Breast epithelium (tissue), 3 donors: Measurements from ENCODE around the gene MINDY2.

Experiments
- POLR2A ChIP-seq: fragments of 450-650 bp; IDR thresholded peaks from one replicate; pipeline ENCODE4 v1.6.1; 2016; ENCODE audit warnings: antibody characterized with exemption, mild to moderate bottlenecking, moderate library complexity
- TF ChIP-seq, protein P1 (sequence below), 3 donors: fragments of 450-650 bp; IDR thresholded peaks; one replicate each; pipeline ENCODE4 v1.5.1; 2016 to 2017; ENCODE audit warnings: antibody characterized with exemption in 3 of 3, mild to moderate bottlenecking in 3 of 3, moderate library complexity in 3 of 3

DNA sequence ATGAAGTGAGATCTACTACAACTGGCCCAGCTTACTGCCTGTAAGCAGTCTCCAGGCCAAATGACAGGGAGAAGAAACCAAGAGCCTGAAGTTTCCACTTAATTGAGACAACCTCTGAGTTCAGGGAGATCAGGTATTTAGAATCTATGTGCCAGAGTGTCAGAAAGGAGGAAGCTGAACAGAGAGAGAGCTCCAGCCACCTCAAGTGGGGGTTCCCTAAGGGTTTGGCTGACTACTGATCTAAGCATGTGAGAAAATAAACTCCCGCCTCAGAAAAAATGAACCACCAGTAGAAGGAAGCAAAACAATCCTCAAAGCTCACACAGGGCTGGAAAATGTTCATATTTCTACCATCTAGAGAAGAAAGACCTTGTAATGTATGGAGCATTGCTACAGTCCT lies 46.6 kb upstream of the MINDY2 start:
- TF ChIP-seq, protein P1, sequence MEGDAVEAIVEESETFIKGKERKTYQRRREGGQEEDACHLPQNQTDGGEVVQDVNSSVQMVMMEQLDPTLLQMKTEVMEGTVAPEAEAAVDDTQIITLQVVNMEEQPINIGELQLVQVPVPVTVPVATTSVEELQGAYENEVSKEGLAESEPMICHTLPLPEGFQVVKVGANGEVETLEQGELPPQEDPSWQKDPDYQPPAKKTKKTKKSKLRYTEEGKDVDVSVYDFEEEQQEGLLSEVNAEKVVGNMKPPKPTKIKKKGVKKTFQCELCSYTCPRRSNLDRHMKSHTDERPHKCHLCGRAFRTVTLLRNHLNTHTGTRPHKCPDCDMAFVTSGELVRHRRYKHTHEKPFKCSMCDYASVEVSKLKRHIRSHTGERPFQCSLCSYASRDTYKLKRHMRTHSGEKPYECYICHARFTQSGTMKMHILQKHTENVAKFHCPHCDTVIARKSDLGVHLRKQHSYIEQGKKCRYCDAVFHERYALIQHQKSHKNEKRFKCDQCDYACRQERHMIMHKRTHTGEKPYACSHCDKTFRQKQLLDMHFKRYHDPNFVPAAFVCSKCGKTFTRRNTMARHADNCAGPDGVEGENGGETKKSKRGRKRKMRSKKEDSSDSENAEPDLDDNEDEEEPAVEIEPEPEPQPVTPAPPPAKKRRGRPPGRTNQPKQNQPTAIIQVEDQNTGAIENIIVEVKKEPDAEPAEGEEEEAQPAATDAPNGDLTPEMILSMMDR (IDR thresholded peaks at IDR 0.05) = no peak
- TF ChIP-seq POLR2A = no peak
